ENCODE data around the gene CNTN5. TPM values are rescaled to one million over a fixed set of nuclear protein-coding genes. Genes with fewer than 3 reads are reported as not detected.

CNTN5 gene
- total RNA-seq, 1 donor from 2014 or later = not detected

- ATAC-seq (ENCODE audit: low read depth) = no peak
- no peak for DNase-seq
- CTCF ChIA-PET = no interaction called here
- POLR2A ChIA-PET = no interaction called here
- peaks cover 3% of the 10 kb centered on the region for H3K9me3 Mint-ChIP-seq
- H3K27ac Mint-ChIP-seq = no peak overlapping the region
- H3K36me3 Mint-ChIP-seq (ENCODE audit: low read depth) = no peaks in the 10 kb centered on the region
- H3K4me1 Mint-ChIP-seq = no peaks in the 10 kb centered on the region
- TF ChIP-seq CTCF (IDR thresholded peaks at IDR 0.05) = no peak
- intact Hi-C loops (cut with micrococcal nuclease) = no loop called here
- no peak overlapping the region for H3K4me3 Mint-ChIP-seq
- H3K27me3 Mint-ChIP-seq = no peaks in the 10 kb centered on the region
Measured at GRCh38 chr11:100203789-100204188, 1183.0 kb downstream of the CNTN5 start.

GRCh38 chr11:100205926-100206325 is 1185.2 kb downstream of the CNTN5 start:
- Mint-ChIP-seq H3K9me3 (peaks cover 3% of the 10 kb centered on the region), H3K4me1 (no peaks in the 10 kb centered on the region), H3K4me3 (no peak overlapping the region), H3K36me3 (ENCODE audit: low read depth) (no peaks in the 10 kb centered on the region), H3K27me3 (no peaks in the 10 kb centered on the region), H3K27ac (no peak overlapping the region)
- ChIA-PET CTCF (no interaction called here), POLR2A (no interaction called here)
- ATAC-seq (ENCODE audit: low read depth) (no peak), DNase-seq (no peak)
- TF ChIP-seq CTCF (IDR thresholded peaks at IDR 0.05) = no peak
- intact Hi-C loops (cut with micrococcal nuclease) = no loop called here

GRCh38 chr11:100208207-100208606 is 1187.5 kb downstream of the CNTN5 start:
- intact Hi-C loops (cut with micrococcal nuclease) = no loop called here
- Mint-ChIP-seq H3K4me3 (no peak overlapping the region), H3K27ac (no peak overlapping the region), H3K9me3 (peaks cover 1% of the 10 kb centered on the region), H3K4me1 (no peaks in the 10 kb centered on the region), H3K27me3 (no peaks in the 10 kb centered on the region), H3K36me3 (ENCODE audit: low read depth) (no peaks in the 10 kb centered on the region)
- TF ChIP-seq CTCF (IDR thresholded peaks at IDR 0.05) = no peak
- ChIA-PET POLR2A (no interaction called here), CTCF (no interaction called here)
- ATAC-seq (ENCODE audit: low read depth) = no peak
- DNase-seq = no peak

- Mint-ChIP-seq H3K4me3 (no peak overlapping the region), H3K9me3 (no peaks in the 10 kb centered on the region), H3K4me1 (no peaks in the 10 kb centered on the region), H3K27ac (no peak overlapping the region), H3K36me3 (ENCODE audit: low read depth) (no peaks in the 10 kb centered on the region), H3K27me3 (no peaks in the 10 kb centered on the region)
- POLR2A ChIA-PET = no interaction called here
- no peak for DNase-seq
- intact Hi-C loops (cut with micrococcal nuclease) = no loop called here
- ATAC-seq (ENCODE audit: low read depth) = no peak
- no peak for TF ChIP-seq CTCF (IDR thresholded peaks at IDR 0.05)
- CTCF ChIA-PET = no interaction called here
Measured at GRCh38 chr11:100214791-100215190, 1194.0 kb downstream of the CNTN5 start.

GRCh38 chr11:100220801-100221200 is 1200.1 kb downstream of the CNTN5 start:
- Mint-ChIP-seq H3K27me3 (no peaks in the 10 kb centered on the region), H3K9me3 (no peaks in the 10 kb centered on the region), H3K4me1 (no peaks in the 10 kb centered on the region), H3K4me3 (no peak overlapping the region), H3K36me3 (ENCODE audit: low read depth) (no peaks in the 10 kb centered on the region), H3K27ac (no peak overlapping the region)
- no peak for DNase-seq
- no peak for TF ChIP-seq CTCF (IDR thresholded peaks at IDR 0.05)
- ChIA-PET POLR2A (no interaction called here), CTCF (no interaction called here)
- intact Hi-C loops (cut with micrococcal nuclease) = no loop called here
- ATAC-seq (ENCODE audit: low read depth) = no peak

All from activated B cell treated with CpG ODN at 0.5 μM for 24 hours (primary cell).